GM12878 (cell line): ENCODE measurements around the gene OGFOD2. TPM values are rescaled to one million over a fixed set of nuclear protein-coding genes. Genes with fewer than 3 reads are reported as not detected.

Experiments used
- ATAC-seq: fragments of 200-7000 bp; cut with Tn5 transposase; 3 replicates; pipeline ENCODE4 v1.9.1; 2020; ENCODE audit warnings: mild to moderate bottlenecking, moderate library complexity
- BruUV-seq: library from RNA; stranded (reverse); fragments of 400-500 nt; replicated peaks from 2 replicates; lab custom pipeline; 2021; lab: Mats Ljungman, UMichigan
- CTCF ChIA-PET: fragments of 300-600 bp; sonication (Branson Sonifier 250); formaldehyde crosslinking; extraction: SDS; loops from one replicate; lab custom pipeline; 2021; ENCODE audit warnings: inconsistent platforms; lab: Yijun Ruan, JAX
- POLR2A ChIA-PET: fragments of 350-600 bp; formaldehyde crosslinking; extraction: SDS; loops from one replicate; lab custom pipeline; 2021; ENCODE audit warnings: inconsistent platforms; lab: Charles Lee
- RAD21 ChIA-PET: fragments of 300-600 bp; sonication (Branson Sonifier 250); formaldehyde crosslinking; loops from one replicate; lab custom pipeline; 2023; ENCODE audit warnings: antibody characterized with exemption; ENCODE audit not compliant: unreplicated experiment; lab: Charles Lee
- SMC1A ChIA-PET: fragments of 300-600 bp; sonication (Branson Sonifier 250); formaldehyde crosslinking; loops from one replicate; lab custom pipeline; 2023; ENCODE audit not compliant: unreplicated experiment, uncharacterized antibody; lab: Charles Lee
- DNase-seq: peaks from one replicate; pipeline ENCODE4 v3.0.0-alpha.2; 2011; ENCODE audit warnings: low read depth, low spot score
- FAIRE-seq: peaks from 3 replicates; lab custom pipeline; 2011; peaks lifted over from hg19 to GRCh38; lab: Jason Lieb, UNC
- H2AFZ ChIP-seq: 2 replicates; pipeline ENCODE4 v1.6.0; 2011; ENCODE audit warnings: low read depth, low read length, control low read depth; ENCODE audit not compliant: control insufficient read depth
- H3K27ac ChIP-seq: 2 replicates; pipeline ENCODE4 v1.5.1; 2011; ENCODE audit warnings: control low read depth; ENCODE audit not compliant: control insufficient read depth, insufficient read depth
- H3K27me3 ChIP-seq, 2 experiments: replicated peaks in 1 of 2; 2 replicates each; pipeline versions ENCODE4 v1.6.0 to v1.6.1; 2011; ENCODE audit warnings: low read length in 1 of 2; ENCODE audit not compliant: control insufficient read depth in 2 of 2, insufficient read depth in 2 of 2
- H3K36me3 ChIP-seq, 2 experiments: 2 replicates each; pipeline ENCODE4 v1.5.1; 2011; ENCODE audit warnings: low read length in 1 of 2; ENCODE audit not compliant: control insufficient read depth in 2 of 2, insufficient read depth in 2 of 2
- H3K4me1 ChIP-seq: 2 replicates; pipeline ENCODE4 v1.6.1; 2011; ENCODE audit warnings: mild to moderate bottlenecking, low read length, moderate library complexity, mixed read lengths; ENCODE audit not compliant: control insufficient read depth, insufficient read depth
- H3K4me2 ChIP-seq: 2 replicates; pipeline ENCODE4 v1.6.0; 2011; ENCODE audit warnings: control low read depth; ENCODE audit not compliant: control insufficient read depth, insufficient read depth
- H3K4me3 ChIP-seq: fragments of 200-600 bp; sonication (generic); 2 replicates; pipeline ENCODE4 v1.5.1; 2016
- H3K79me2 ChIP-seq: 2 replicates; pipeline ENCODE4 v1.6.0; 2011; ENCODE audit warnings: low read length; ENCODE audit not compliant: control insufficient read depth, insufficient read depth
- H3K9ac ChIP-seq: 2 replicates; pipeline ENCODE4 v1.8.0; 2011; ENCODE audit warnings: low read length, control low read depth, mixed read lengths; ENCODE audit not compliant: control insufficient read depth, insufficient read depth
- H3K9me3 ChIP-seq: replicated peaks from 3 replicates; pipeline ENCODE4 v1.5.1; 2011; ENCODE audit warnings: mild to moderate bottlenecking, low read length; ENCODE audit not compliant: control insufficient read depth, insufficient read depth
- H4K20me1 ChIP-seq: 2 replicates; pipeline ENCODE4 v1.6.0; 2011; ENCODE audit not compliant: control insufficient read depth, insufficient read depth
- ASH2L ChIP-seq: fragments of 300-600, 200-600 bp; sonication (generic); IDR thresholded peaks from 2 replicates; pipeline ENCODE4 v1.6.1; 2017; ENCODE audit warnings: low read depth, mild to moderate bottlenecking, borderline replicate concordance
- EED ChIP-seq: sonication (generic); IDR thresholded peaks from 2 replicates; pipeline ENCODE4 v1.6.1; 2016; ENCODE audit warnings: antibody characterized with exemption, low read depth
- ETV6 ChIP-seq, 2 experiments: fragments of 450-650 bp in 1 of 2; IDR thresholded peaks in 1 of 2; conservative IDR thresholded peaks in 1 of 2; 2 replicates each; pipeline ENCODE4 v1.6.1; 2014; ENCODE audit warnings: antibody characterized with exemption in 1 of 2, borderline replicate concordance in 1 of 2, low read depth in 1 of 2, mild to moderate bottlenecking in 1 of 2, moderate library complexity in 1 of 2
- FOXM1 ChIP-seq: IDR thresholded peaks from 2 replicates; pipeline ENCODE4 v1.6.1; 2012; ENCODE audit warnings: low read depth, mild to moderate bottlenecking, inconsistent platforms, low read length, moderate library complexity
- KAT2A ChIP-seq: conservative IDR thresholded peaks from 2 replicates; pipeline ENCODE4 v1.6.1; 2011; ENCODE audit warnings: low read depth, low read length; ENCODE audit not compliant: control insufficient read depth
- MEF2A ChIP-seq: IDR thresholded peaks from 2 replicates; pipeline ENCODE4 v1.6.1; 2011; ENCODE audit warnings: low read depth, mild to moderate bottlenecking, low read length, moderate library complexity; ENCODE audit not compliant: insufficient read depth
- SMARCA5 ChIP-seq: fragments of 450-650 bp; IDR thresholded peaks from 2 replicates; pipeline ENCODE4 v1.6.1; 2017; ENCODE audit warnings: mild to moderate bottlenecking
- SRF ChIP-seq, 2 experiments: IDR thresholded peaks; 2 replicates each; pipeline ENCODE4 v1.6.1; 2011; ENCODE audit warnings: low read depth in 2 of 2, low read length in 2 of 2, mild to moderate bottlenecking in 1 of 2, moderate library complexity in 1 of 2
- WGBS: methylation state at CpG from one replicate; pipeline ENCODE4 v1.1.6; 2016; ENCODE audit warnings: low lambda C conversion rate; ENCODE audit not compliant: insufficient replicate concordance, insufficient coverage; ENCODE audit errors: missing lambda C conversion rate; 5-methylcytosine and 5-hydroxymethylcytosine counted together
- in situ Hi-C: fragments of 300-500 bp; cut with MboI; formaldehyde crosslinking; loops from 9 replicates; pipeline ENCODE4 v1.14.3; 2018; ENCODE audit warnings: mixed read lengths
- intact Hi-C: fragments of 100-400 bp; cut with micrococcal nuclease; formaldehyde crosslinking; loops from one replicate; pipeline ENCODE4 v1.14.2; 2022; ENCODE audit not compliant: unreplicated experiment
- polyA plus RNA-seq, 11 experiments: library from polyadenylated mRNA; depleted of rRNA in 4 of 11; unstranded in 6 of 11; stranded (reverse) in 5 of 11; fragments of >200 nt; fragmentation: Nextera tagmentation in 4 of 11; fragmentation: Illumina TruSeq in 1 of 11; extraction: Ambion mirVana in 4 of 11; extraction: Trizol in 1 of 11; gene quantifications; 1 replicate in 1 of 11; 2 replicates in 10 of 11; pipeline versions ENCODE4 v1.2.1 to v1.2.3, GENCODE V29; 2011 to 2016; ENCODE audit warnings: inconsistent platforms in 2 of 11, missing spikeins in 2 of 11, low read depth in 1 of 11
- total RNA-seq, 4 experiments: library from RNA; depleted of rRNA in 3 of 4; stranded (reverse); fragments of >200 nt in 3 of 4; fragmentation: Illumina TruSeq in 1 of 4; extraction: Trizol in 1 of 4; gene quantifications; 2 replicates each; pipeline versions ENCODE4 v1.2.1 to v1.2.3, GENCODE V29; 2013 to 2021
- TF ChIP-seq, protein P1 (sequence below): IDR thresholded peaks from 2 replicates; pipeline ENCODE4 v1.6.1; 2012; ENCODE audit warnings: low read depth, low read length, improper control_type of control experiment
- TF ChIP-seq, protein P2 (sequence below): fragments of 150-350 bp; IDR thresholded peaks from 2 replicates; pipeline ENCODE4 v1.6.1; 2016; ENCODE audit warnings: low read depth, low read length

OGFOD2 gene
- total and polyA plus RNA-seq, 10 of the 15 experiments (the other 5 are each of a cell fraction or from before 2014, with no cell fraction given), result 0.93 to 29.2 (median 16.3) TPM

DNA sequence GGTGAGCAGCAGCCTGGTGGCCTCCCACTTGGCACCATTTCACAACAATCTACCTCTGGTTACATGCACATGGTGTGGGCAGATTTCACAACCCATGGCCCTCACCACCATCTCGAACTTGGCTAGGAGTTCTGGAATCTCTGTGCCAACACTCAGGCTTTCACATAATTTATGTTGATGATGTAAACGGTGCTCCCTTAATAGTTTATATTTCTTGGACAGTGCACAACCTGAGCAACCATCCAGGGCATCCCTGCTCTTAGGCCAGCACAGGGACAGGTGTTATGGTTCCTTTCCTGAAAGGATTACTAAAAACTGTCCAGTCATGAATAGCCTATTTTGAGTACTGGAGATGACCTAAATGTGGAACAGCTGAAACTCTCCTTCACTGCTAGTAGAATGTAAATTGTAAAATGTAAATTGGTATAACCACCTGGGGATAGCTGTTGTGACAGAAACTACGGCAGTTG, 37.4 kb upstream of the OGFOD2 start:
- Histone ChIP-seq H3K9me3 (no peaks in the 10 kb centered on the region), H3K9ac (no peak overlapping the region), H3K4me3 (no peak overlapping the region), H3K79me2 (no peaks in the 10 kb centered on the region), H4K20me1 (no peaks in the 10 kb centered on the region), H3K27me3 (no peaks in the 10 kb centered on the region), H3K4me1 (peaks cover 38% of the 10 kb centered on the region), H3K27ac (no peak overlapping the region), H3K36me3 (no peaks in the 10 kb centered on the region), H2AFZ (no peak overlapping the region), H3K4me2 (0 out of 2 replicates have a peak overlapping the region, but pooled peaks have one; percentile 20)
- ChIA-PET RAD21 (interaction anchor here (1.4 kb wide), 1 partner anchor 49 kb away, joined by 3 read pairs; no protein-coding TSS in a partner anchor), CTCF (interaction anchor here (0.8 kb wide), 1 partner anchor 144 kb away, joined by 3 read pairs; no protein-coding TSS in a partner anchor), POLR2A (no interaction called here), SMC1A (interaction anchor here (0.5 to 1.4 kb wide), 3 partner anchors 11 to 47 kb away, joined by 3 to 4 read pairs (median 3); no protein-coding TSS in a partner anchor)
- DNase-seq, result no peak
- TF ChIP-seq ETV6 (conservative IDR thresholded peaks at IDR 0.05 in 1 of 2, IDR thresholded peaks at IDR 0.05 in 1 of 2; ENCODE audit: borderline replicate concordance in 1 of 2, low read depth in 1 of 2) (no peak), FOXM1 (no peak), ASH2L (no peak), MEF2A (0 out of 2 replicates have a peak, but pooled peaks have one; percentile 44), SRF (IDR thresholded peaks at IDR 0.05; ENCODE audit: low read depth in 2 of 2, low read length in 2 of 2) (0 out of 4 replicates have a peak, but pooled peaks of 1 of the 2 experiments have one; percentile 19), KAT2A (no peak), EED (peak; percentile 60; the same call in 1 of the 2 replicates), SMARCA5 (peak; percentile 83; the same call in 1 of the 2 replicates)
- TF ChIP-seq, protein P1, sequence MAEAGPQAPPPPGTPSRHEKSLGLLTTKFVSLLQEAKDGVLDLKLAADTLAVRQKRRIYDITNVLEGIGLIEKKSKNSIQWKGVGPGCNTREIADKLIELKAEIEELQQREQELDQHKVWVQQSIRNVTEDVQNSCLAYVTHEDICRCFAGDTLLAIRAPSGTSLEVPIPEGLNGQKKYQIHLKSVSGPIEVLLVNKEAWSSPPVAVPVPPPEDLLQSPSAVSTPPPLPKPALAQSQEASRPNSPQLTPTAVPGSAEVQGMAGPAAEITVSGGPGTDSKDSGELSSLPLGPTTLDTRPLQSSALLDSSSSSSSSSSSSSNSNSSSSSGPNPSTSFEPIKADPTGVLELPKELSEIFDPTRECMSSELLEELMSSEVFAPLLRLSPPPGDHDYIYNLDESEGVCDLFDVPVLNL, result no peak
- TF ChIP-seq, protein P2, sequence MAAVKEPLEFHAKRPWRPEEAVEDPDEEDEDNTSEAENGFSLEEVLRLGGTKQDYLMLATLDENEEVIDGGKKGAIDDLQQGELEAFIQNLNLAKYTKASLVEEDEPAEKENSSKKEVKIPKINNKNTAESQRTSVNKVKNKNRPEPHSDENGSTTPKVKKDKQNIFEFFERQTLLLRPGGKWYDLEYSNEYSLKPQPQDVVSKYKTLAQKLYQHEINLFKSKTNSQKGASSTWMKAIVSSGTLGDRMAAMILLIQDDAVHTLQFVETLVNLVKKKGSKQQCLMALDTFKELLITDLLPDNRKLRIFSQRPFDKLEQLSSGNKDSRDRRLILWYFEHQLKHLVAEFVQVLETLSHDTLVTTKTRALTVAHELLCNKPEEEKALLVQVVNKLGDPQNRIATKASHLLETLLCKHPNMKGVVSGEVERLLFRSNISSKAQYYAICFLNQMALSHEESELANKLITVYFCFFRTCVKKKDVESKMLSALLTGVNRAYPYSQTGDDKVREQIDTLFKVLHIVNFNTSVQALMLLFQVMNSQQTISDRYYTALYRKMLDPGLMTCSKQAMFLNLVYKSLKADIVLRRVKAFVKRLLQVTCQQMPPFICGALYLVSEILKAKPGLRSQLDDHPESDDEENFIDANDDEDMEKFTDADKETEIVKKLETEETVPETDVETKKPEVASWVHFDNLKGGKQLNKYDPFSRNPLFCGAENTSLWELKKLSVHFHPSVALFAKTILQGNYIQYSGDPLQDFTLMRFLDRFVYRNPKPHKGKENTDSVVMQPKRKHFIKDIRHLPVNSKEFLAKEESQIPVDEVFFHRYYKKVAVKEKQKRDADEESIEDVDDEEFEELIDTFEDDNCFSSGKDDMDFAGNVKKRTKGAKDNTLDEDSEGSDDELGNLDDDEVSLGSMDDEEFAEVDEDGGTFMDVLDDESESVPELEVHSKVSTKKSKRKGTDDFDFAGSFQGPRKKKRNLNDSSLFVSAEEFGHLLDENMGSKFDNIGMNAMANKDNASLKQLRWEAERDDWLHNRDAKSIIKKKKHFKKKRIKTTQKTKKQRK, result 0 out of 2 replicates have a peak, but pooled peaks have one; percentile 17
- in situ Hi-C loops, result no loop called here
- BruUV-seq, result no TSS peak
- 40% methylated on average over 3 of the region's 3 CpGs for WGBS
- peak; percentile 56 for ATAC-seq
- intact Hi-C loops, result loop anchor here (2.0 kb wide), 1 partner anchor 39 kb away; no protein-coding TSS in a partner anchor
- FAIRE-seq, result peak; percentile 91
